ENCODE results near the gene NEK9.

The NEK9 gene

GRCh38 chr14:75091251-75091650, 35.6 kb downstream of the NEK9 start:
- no peak overlapping the region for H3K56ac ChIP-seq (ENCODE audit: low read length)
- no peak overlapping the region for H3K4ac ChIP-seq (ENCODE audit: low read depth, low read length)
- no peak overlapping the region for H2BK5ac ChIP-seq (ENCODE audit: low read length)
- H3K36me3 ChIP-seq (ENCODE audit: control insufficient read depth, insufficient read depth, low read length): no peaks in the 10 kb centered on the region
- no peak overlapping the region for H2BK120ac ChIP-seq (ENCODE audit: low read depth, low read length)
- H3K4me1 ChIP-seq (ENCODE audit: control insufficient read depth, low read depth, low read length): no peaks in the 10 kb centered on the region
- H3K4me2 ChIP-seq (ENCODE audit: low read length): no peak overlapping the region
- no peak overlapping the region for H4K8ac ChIP-seq (ENCODE audit: low read depth, low read length)
- DNase-seq: no peak
- H3K79me2 ChIP-seq (ENCODE audit: control insufficient read depth, insufficient read depth, low read length): no peaks in the 10 kb centered on the region
- H3K18ac ChIP-seq (ENCODE audit: low read length): no peak overlapping the region
- no peak overlapping the region for H2AK5ac ChIP-seq (ENCODE audit: low read length)
- no peak overlapping the region for H3K23ac ChIP-seq (ENCODE audit: low read length)
- no peak overlapping the region for H2BK15ac ChIP-seq (replicated peaks; ENCODE audit: low read depth)
- H3K4me3 ChIP-seq (ENCODE audit: low read length): no peak overlapping the region
- no peak overlapping the region for H4K5ac ChIP-seq (ENCODE audit: low read length)
- WGBS (ENCODE audit: extremely low coverage, insufficient coverage, low lambda C conversion rate): no CpG with 5 or more reads among the region's 8 CpGs
- H3K79me1 ChIP-seq (ENCODE audit: low read length): no peaks in the 10 kb centered on the region
- H3K27ac ChIP-seq (ENCODE audit: low read depth, low read length): no peak overlapping the region
- no peaks in the 10 kb centered on the region for H3K27me3 ChIP-seq (ENCODE audit: insufficient read depth, low read length, poor library complexity)
- H3K9ac ChIP-seq (ENCODE audit: low read length): no peak overlapping the region

GRCh38 chr14:75090353-75090752, 36.5 kb downstream of the NEK9 start:
- H3K36me3 ChIP-seq (ENCODE audit: control insufficient read depth, insufficient read depth, low read length): no peaks in the 10 kb centered on the region
- no peak overlapping the region for H2BK5ac ChIP-seq (ENCODE audit: low read length)
- no peak overlapping the region for H3K27ac ChIP-seq (ENCODE audit: low read depth, low read length)
- H3K4me2 ChIP-seq (ENCODE audit: low read length): no peak overlapping the region
- no peak overlapping the region for H4K8ac ChIP-seq (ENCODE audit: low read depth, low read length)
- H3K4ac ChIP-seq (ENCODE audit: low read depth, low read length): no peak overlapping the region
- no peak overlapping the region for H3K4me3 ChIP-seq (ENCODE audit: low read length)
- no peak overlapping the region for H2AK5ac ChIP-seq (ENCODE audit: low read length)
- WGBS (ENCODE audit: extremely low coverage, insufficient coverage, low lambda C conversion rate): no CpG with 5 or more reads among the region's 3 CpGs
- no peaks in the 10 kb centered on the region for H3K79me1 ChIP-seq (ENCODE audit: low read length)
- no peaks in the 10 kb centered on the region for H3K4me1 ChIP-seq (ENCODE audit: control insufficient read depth, low read depth, low read length)
- no peak overlapping the region for H3K56ac ChIP-seq (ENCODE audit: low read length)
- no peaks in the 10 kb centered on the region for H3K27me3 ChIP-seq (ENCODE audit: insufficient read depth, low read length, poor library complexity)
- H4K5ac ChIP-seq (ENCODE audit: low read length): no peak overlapping the region
- no peak overlapping the region for H2BK120ac ChIP-seq (ENCODE audit: low read depth, low read length)
- no peak overlapping the region for H3K23ac ChIP-seq (ENCODE audit: low read length)
- H3K18ac ChIP-seq (ENCODE audit: low read length): no peak overlapping the region
- no peak overlapping the region for H2BK15ac ChIP-seq (replicated peaks; ENCODE audit: low read depth)
- no peak overlapping the region for H3K9ac ChIP-seq (ENCODE audit: low read length)
- no peaks in the 10 kb centered on the region for H3K79me2 ChIP-seq (ENCODE audit: control insufficient read depth, insufficient read depth, low read length)
- DNase-seq: no peak

- H2BK120ac ChIP-seq (ENCODE audit: low read depth, low read length): no peak overlapping the region
- no peak overlapping the region for H4K8ac ChIP-seq (ENCODE audit: low read depth, low read length)
- H4K5ac ChIP-seq (ENCODE audit: low read length): no peak overlapping the region
- no peak overlapping the region for H3K4me2 ChIP-seq (ENCODE audit: low read length)
- H3K9ac ChIP-seq (ENCODE audit: low read length): no peak overlapping the region
- no peaks in the 10 kb centered on the region for H3K27me3 ChIP-seq (ENCODE audit: insufficient read depth, low read length, poor library complexity)
- no peak overlapping the region for H2BK15ac ChIP-seq (replicated peaks; ENCODE audit: low read depth)
- H3K23ac ChIP-seq (ENCODE audit: low read length): no peak overlapping the region
- no peak overlapping the region for H3K56ac ChIP-seq (ENCODE audit: low read length)
- no peaks in the 10 kb centered on the region for H3K79me1 ChIP-seq (ENCODE audit: low read length)
- no peak overlapping the region for H3K4ac ChIP-seq (ENCODE audit: low read depth, low read length)
- no peaks in the 10 kb centered on the region for H3K36me3 ChIP-seq (ENCODE audit: control insufficient read depth, insufficient read depth, low read length)
- no peak overlapping the region for H2BK5ac ChIP-seq (ENCODE audit: low read length)
- no peak overlapping the region for H3K4me3 ChIP-seq (ENCODE audit: low read length)
- peak; percentile 73 for DNase-seq
- H3K79me2 ChIP-seq (ENCODE audit: control insufficient read depth, insufficient read depth, low read length): no peaks in the 10 kb centered on the region
- no peak overlapping the region for H3K27ac ChIP-seq (ENCODE audit: low read depth, low read length)
- no CpG with 5 or more reads among the region's 7 CpGs for WGBS (ENCODE audit: extremely low coverage, insufficient coverage, low lambda C conversion rate)
- H3K4me1 ChIP-seq (ENCODE audit: control insufficient read depth, low read depth, low read length): no peaks in the 10 kb centered on the region
- H3K18ac ChIP-seq (ENCODE audit: low read length): no peak overlapping the region
- H2AK5ac ChIP-seq (ENCODE audit: low read length): no peak overlapping the region
These were observed 38.1 kb downstream of the NEK9 start for GRCh38 chr14:75088566-75089373.

- Histone ChIP-seq H3K18ac (ENCODE audit: low read length) (no peak overlapping the region), H3K79me1 (ENCODE audit: low read length) (no peaks in the 10 kb centered on the region), H3K4ac (ENCODE audit: low read depth, low read length) (no peak overlapping the region), H4K5ac (ENCODE audit: low read length) (no peak overlapping the region), H3K27me3 (ENCODE audit: insufficient read depth, low read length, poor library complexity) (no peaks in the 10 kb centered on the region), H4K8ac (ENCODE audit: low read depth, low read length) (no peak overlapping the region), H3K4me2 (ENCODE audit: low read length) (no peak overlapping the region), H3K23ac (ENCODE audit: low read length) (no peak overlapping the region), H2AK5ac (ENCODE audit: low read length) (no peak overlapping the region), H3K4me1 (ENCODE audit: control insufficient read depth, low read depth, low read length) (no peaks in the 10 kb centered on the region), H3K36me3 (ENCODE audit: control insufficient read depth, insufficient read depth, low read length) (no peaks in the 10 kb centered on the region), H2BK5ac (ENCODE audit: low read length) (no peak overlapping the region), H2BK15ac (replicated peaks; ENCODE audit: low read depth) (no peak overlapping the region), H2BK120ac (ENCODE audit: low read depth, low read length) (no peak overlapping the region), H3K56ac (ENCODE audit: low read length) (no peak overlapping the region), H3K9ac (ENCODE audit: low read length) (no peak overlapping the region), H3K27ac (ENCODE audit: low read depth, low read length) (no peak overlapping the region), H3K4me3 (ENCODE audit: low read length) (no peak overlapping the region), H3K79me2 (ENCODE audit: control insufficient read depth, insufficient read depth, low read length) (no peaks in the 10 kb centered on the region)
- no CpG with 5 or more reads among the region's 2 CpGs for WGBS (ENCODE audit: extremely low coverage, insufficient coverage, low lambda C conversion rate)
- DNase-seq: no peak
These were observed 38.7 kb downstream of the NEK9 start for GRCh38 chr14:75088153-75088552.

- Histone ChIP-seq H3K4me1 (ENCODE audit: control insufficient read depth, low read depth, low read length) (no peaks in the 10 kb centered on the region), H4K8ac (ENCODE audit: low read depth, low read length) (no peak overlapping the region), H3K27me3 (ENCODE audit: insufficient read depth, low read length, poor library complexity) (no peaks in the 10 kb centered on the region), H4K5ac (ENCODE audit: low read length) (no peak overlapping the region), H3K18ac (ENCODE audit: low read length) (no peak overlapping the region), H2BK15ac (replicated peaks; ENCODE audit: low read depth) (no peak overlapping the region), H3K36me3 (ENCODE audit: control insufficient read depth, insufficient read depth, low read length) (no peaks in the 10 kb centered on the region), H3K4me3 (ENCODE audit: low read length) (no peak overlapping the region), H3K27ac (ENCODE audit: low read depth, low read length) (no peak overlapping the region), H2BK5ac (ENCODE audit: low read length) (no peak overlapping the region), H3K4me2 (ENCODE audit: low read length) (no peak overlapping the region), H3K23ac (ENCODE audit: low read length) (no peak overlapping the region), H3K4ac (ENCODE audit: low read depth, low read length) (no peak overlapping the region), H3K79me2 (ENCODE audit: control insufficient read depth, insufficient read depth, low read length) (no peaks in the 10 kb centered on the region), H3K9ac (ENCODE audit: low read length) (no peak overlapping the region), H2BK120ac (ENCODE audit: low read depth, low read length) (no peak overlapping the region), H2AK5ac (ENCODE audit: low read length) (no peak overlapping the region), H3K56ac (ENCODE audit: low read length) (no peak overlapping the region), H3K79me1 (ENCODE audit: low read length) (no peaks in the 10 kb centered on the region)
- DNase-seq: no peak
- WGBS (ENCODE audit: extremely low coverage, insufficient coverage, low lambda C conversion rate): no CpG with 5 or more reads among the region's 5 CpGs
These were observed 42.3 kb downstream of the NEK9 start for GRCh38 chr14:75084513-75084912.

- H3K36me3 ChIP-seq (ENCODE audit: control insufficient read depth, insufficient read depth, low read length): no peaks in the 10 kb centered on the region
- no peak overlapping the region for H2AK5ac ChIP-seq (ENCODE audit: low read length)
- no peak overlapping the region for H3K4me2 ChIP-seq (ENCODE audit: low read length)
- H3K79me1 ChIP-seq (ENCODE audit: low read length): no peaks in the 10 kb centered on the region
- no peaks in the 10 kb centered on the region for H3K27me3 ChIP-seq (ENCODE audit: insufficient read depth, low read length, poor library complexity)
- no peak overlapping the region for H4K8ac ChIP-seq (ENCODE audit: low read depth, low read length)
- H2BK5ac ChIP-seq (ENCODE audit: low read length): no peak overlapping the region
- no peak for DNase-seq
- no peak overlapping the region for H3K4me3 ChIP-seq (ENCODE audit: low read length)
- H2BK120ac ChIP-seq (ENCODE audit: low read depth, low read length): no peak overlapping the region
- no peak overlapping the region for H3K56ac ChIP-seq (ENCODE audit: low read length)
- WGBS (ENCODE audit: extremely low coverage, insufficient coverage, low lambda C conversion rate): no CpG with 5 or more reads among the region's 1 CpG
- H3K79me2 ChIP-seq (ENCODE audit: control insufficient read depth, insufficient read depth, low read length): no peaks in the 10 kb centered on the region
- no peak overlapping the region for H3K18ac ChIP-seq (ENCODE audit: low read length)
- no peak overlapping the region for H3K27ac ChIP-seq (ENCODE audit: low read depth, low read length)
- no peak overlapping the region for H4K5ac ChIP-seq (ENCODE audit: low read length)
- no peak overlapping the region for H2BK15ac ChIP-seq (replicated peaks; ENCODE audit: low read depth)
- no peak overlapping the region for H3K4ac ChIP-seq (ENCODE audit: low read depth, low read length)
- no peak overlapping the region for H3K9ac ChIP-seq (ENCODE audit: low read length)
- H3K23ac ChIP-seq (ENCODE audit: low read length): no peak overlapping the region
- H3K4me1 ChIP-seq (ENCODE audit: control insufficient read depth, low read depth, low read length): no peaks in the 10 kb centered on the region
These were observed 43.6 kb downstream of the NEK9 start for GRCh38 chr14:75083271-75083670.
